IPS-NIHi7 (cell line): Measurements from ENCODE around the gene MUC22.
"Not testable (repeated sequence)": the region's sequence is repeated elsewhere in the genome, so short reads cannot be mapped to it uniquely, and the experiment has no call there.

Source experiments
- DNase-seq: peaks from one replicate; pipeline ENCODE4 v3.0.0; 2012; ENCODE audit warnings: mixed read lengths; ENCODE audit errors: extremely low spot score

The MUC22 gene

GRCh38 chr6:30997301-30997700 lies 13.0 kb upstream of the MUC22 start:
- no peak for DNase-seq

DNA sequence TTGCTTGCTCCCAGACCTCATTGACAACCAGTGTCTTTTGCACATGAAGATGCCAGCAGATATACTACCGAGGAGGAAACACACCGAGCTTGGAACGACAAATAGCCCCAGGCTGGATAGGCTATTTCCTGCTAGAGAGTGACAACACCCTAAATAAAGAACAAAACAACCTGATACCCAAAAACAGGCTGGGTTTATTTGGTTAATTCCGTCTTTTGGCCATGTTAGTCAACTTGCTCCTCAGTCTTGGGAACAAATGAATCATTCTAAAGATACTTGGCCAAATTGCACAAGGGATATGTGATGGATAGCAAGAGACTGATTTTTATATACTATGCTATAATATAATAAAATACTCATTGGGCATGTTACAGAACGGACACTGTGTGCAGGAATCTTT lies 11.5 kb upstream of the MUC22 start:
- no peak for DNase-seq

GRCh38 chr6:31000067-31000860 lies 10.0 kb upstream of the MUC22 start:
- DNase-seq, result not testable (repeated sequence)

DNA sequence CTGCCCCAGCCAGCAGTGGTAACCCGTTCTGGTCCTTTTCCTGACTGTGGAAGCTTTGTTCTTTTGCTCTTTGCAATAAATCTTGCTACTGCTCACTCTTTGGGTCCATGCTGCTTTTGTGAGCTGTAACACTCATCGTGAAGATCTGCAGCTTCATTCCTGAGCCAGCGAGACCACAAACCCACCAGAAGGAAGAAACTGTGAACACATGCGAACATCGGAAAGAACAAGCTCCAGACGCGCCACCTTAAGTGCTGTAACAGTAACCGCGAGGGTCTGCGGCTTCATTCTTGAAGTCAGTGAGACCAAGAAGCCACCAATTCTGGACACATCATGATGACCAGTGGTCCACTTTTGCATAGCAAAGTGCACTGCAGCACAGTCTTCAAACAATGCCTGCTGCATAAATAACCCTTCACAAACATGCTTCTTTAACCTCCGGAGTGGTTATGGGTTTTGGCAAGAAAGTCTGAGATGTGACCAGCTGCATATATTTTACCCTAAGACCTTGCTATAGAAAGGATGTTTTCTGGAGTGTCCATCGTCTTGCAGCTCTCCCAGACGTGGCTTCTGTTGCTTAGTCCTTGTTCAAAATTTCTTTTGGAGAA lies 8.9 kb upstream of the MUC22 start:
- no peak for DNase-seq

DNA sequence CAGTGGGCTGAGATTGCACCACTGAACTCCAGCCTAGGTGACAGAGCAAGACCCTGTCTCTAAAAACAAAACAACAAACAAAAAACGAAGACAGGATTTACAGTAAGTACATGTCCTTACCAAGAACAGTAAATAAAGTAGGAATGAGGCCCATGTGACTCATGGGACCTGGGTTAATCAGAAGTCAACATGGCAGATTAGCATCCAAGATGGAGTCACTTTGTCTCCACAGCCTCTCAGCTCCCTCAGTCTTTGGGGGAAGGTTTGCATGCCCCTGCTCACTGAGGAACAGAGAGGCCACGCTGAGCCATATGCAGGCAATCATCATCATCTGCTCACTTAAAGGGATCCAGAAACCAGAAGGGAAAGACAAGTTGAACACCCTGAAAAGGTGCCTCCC lies 7.8 kb upstream of the MUC22 start:
- no peak for DNase-seq

DNA sequence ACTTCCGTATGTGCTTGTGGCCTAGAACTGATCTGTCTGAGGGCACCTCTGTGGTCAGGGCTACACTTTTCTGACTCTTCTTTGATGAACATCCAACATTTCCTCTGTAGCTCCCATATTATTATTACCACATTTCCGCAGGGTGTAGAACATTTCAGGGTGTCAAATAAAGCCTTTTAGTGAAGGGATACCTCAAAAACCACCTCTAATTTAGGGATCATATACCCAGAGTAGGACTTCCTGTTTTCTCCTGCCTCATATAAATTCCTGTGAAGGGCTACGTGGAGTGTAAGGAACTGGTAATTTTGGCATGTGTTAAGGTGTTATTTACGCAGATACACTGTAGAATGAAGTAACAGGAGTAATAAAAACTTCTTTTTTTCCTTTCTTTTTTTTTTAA lies 5.5 kb upstream of the MUC22 start:
- DNase-seq, result no peak

DNA sequence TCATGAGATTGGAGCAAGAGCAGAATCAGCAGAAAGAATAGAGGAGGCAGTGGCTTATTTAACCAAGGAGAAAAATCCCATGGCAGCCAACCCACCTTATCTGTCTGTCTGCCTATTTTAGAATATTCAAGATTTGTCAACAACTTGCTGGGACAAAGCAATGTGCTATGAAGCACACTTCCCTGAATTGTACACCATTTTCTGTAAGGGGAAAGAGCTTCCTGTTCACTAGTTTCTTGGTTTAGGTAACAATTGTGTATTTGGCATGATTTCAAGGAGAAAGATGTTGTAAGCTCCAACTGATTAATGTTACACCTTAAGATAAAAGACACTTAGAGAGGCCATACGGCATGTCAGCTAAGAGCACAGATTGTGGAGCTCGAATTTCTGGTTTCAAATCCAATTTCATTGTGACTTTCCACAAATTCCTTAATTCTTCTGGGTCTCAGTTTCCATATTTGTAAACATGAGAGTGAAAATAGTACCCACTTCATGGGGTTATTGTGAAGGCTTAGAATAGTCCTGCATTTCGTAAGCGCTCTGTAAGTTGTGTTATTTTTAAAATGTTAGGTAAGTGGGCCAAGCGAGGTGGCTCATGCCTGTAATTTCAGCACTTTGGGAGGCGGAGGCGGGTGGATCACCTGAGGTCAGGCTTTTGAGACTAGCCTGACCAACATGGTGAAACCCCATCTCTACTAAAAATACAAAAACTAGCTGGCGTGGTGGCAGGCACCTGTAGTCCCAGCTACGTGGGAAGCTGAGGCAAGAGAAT lies 4.8 kb upstream of the MUC22 start:
- no peak for DNase-seq

- DNase-seq, result no peak
These were observed 2.6 kb upstream of the MUC22 start for GRCh38 chr6:31007694-31008093.

DNA sequence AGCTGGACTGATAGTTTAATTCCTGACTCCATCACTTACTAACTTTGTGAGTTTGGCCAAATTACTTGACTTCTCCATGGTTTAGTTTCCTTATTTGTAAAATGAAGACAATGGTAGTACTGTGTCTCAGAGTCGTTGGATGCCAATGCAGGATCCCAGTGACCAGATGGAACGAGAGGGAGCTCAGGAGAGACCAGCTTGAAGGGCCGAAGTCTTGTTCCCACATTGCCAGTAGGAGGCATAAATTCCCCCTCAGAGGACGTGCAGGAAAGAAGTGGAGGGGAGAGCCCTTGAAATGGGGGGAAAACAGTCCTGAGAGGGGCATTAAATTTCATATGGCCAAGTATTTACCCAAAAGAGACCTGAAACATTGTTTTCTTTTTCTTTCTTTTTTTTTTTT lies 2.1 kb upstream of the MUC22 start:
- DNase-seq, result peak; percentile 54

DNA sequence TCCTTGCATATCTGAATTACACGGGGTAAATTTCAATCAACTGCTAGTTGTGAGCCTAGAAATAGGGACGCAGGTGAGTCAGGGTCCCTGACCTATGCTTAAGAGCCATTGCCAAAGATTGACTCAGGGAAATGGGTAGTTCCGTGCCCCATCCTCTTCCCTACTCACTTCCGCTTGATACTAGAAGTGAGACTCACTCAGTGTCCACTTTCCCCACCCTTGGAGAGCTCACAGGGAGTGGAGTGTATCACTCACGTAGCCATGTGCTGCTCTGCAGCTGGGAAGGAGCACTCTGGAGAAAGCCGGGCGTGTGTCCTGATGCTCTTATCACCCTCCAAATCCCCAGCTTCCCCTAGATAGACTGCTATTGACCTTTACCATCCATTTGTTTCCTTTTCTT lies 543 bp upstream of the MUC22 start:
- no peak for DNase-seq

GRCh38 chr6:31011153-31011552 lies 879 bp downstream of the MUC22 start:
- DNase-seq, result no peak

- DNase-seq, result no peak
These were observed 6.5 kb downstream of the MUC22 start for GRCh38 chr6:31016659-31017299.

GRCh38 chr6:31017436-31017835 lies 7.2 kb downstream of the MUC22 start:
- not testable (repeated sequence) for DNase-seq

DNA sequence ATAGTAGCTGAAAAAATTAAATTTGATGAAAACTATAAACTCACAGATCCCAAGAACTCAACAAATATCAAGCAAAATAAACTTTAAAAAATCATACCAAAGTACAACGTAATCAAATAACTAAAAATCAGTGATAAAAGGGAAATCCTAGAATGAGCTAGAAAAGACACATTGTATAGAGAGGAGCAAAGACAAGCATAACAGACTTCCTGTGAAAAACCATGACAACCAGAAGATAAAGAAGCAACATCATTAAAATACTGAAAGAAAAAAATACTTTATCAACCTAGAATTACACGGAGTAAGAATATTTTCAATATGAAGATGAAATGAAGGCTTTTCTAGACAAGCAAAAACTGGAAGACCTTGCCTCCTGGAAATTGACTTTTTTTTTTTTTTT lies 9.8 kb downstream of the MUC22 start:
- DNase-seq, result no peak

GRCh38 chr6:31020631-31021255 lies 10.5 kb downstream of the MUC22 start:
- not testable (repeated sequence) for DNase-seq

GRCh38 chr6:31021705-31022531 lies 11.6 kb downstream of the MUC22 start:
- DNase-seq, result not testable (repeated sequence)

- DNase-seq, result no peak
These were observed 15.3 kb downstream of the MUC22 start for GRCh38 chr6:31025595-31025994.

- no peak for DNase-seq
These were observed 20.8 kb downstream of the MUC22 start for GRCh38 chr6:31031095-31031494.

GRCh38 chr6:31033075-31033474 lies 22.8 kb downstream of the MUC22 start:
- no peak for DNase-seq

- DNase-seq, result no peak
These were observed 25.7 kb downstream of the MUC22 start for GRCh38 chr6:31035862-31036497.
